ENCODE data around the gene NDFIP1. TPM values are rescaled to one million over a fixed set of nuclear protein-coding genes. Genes with fewer than 3 reads are reported as not detected.

Gene NDFIP1
- total and polyA plus RNA-seq, 10 of the 15 experiments (the other 5 are each of a cell fraction or from before 2014, with no cell fraction given): 0.08 to 2.7 (median 0.92) TPM

DNA sequence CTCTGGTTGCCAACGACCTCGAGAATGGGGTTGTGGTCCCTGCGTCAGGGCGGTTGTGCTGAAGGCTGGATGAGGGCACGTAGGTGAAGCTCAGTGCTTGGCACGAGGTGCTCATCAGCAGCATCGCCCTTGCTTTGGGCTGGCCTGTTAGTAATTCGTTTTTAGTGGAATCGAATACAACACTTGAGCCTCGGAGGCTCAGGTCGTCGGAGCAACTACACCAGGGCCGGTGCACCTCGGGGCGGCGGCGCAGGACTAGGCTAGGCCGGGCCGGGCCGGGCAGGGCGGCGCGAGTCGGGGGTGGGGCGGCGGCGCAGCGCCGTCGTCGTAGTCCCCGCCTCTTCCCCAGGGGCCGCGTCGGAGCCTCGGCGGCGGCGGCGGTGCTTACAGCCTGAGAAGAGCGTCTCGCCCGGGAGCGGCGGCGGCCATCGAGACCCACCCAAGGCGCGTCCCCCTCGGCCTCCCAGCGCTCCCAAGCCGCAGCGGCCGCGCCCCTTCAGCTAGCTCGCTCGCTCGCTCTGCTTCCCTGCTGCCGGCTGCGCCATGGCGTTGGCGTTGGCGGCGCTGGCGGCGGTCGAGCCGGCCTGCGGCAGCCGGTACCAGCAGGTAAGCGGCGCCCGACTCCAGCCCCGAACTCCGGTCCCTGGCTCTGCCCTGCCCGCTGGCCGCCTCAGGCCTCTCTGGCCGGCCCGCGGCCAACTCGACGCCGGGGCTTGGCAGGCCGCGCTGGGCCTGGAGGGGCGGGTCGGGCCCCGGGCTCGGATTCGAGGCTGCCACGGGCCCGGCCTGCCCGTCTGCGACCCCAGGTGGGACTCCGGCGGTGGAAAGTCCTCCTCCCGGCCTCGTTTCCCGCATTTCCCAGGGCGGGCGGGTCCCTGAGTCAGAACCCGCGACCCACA lies at the start of gene NDFIP1 (continued):
- TF ChIP-seq, protein P1, sequence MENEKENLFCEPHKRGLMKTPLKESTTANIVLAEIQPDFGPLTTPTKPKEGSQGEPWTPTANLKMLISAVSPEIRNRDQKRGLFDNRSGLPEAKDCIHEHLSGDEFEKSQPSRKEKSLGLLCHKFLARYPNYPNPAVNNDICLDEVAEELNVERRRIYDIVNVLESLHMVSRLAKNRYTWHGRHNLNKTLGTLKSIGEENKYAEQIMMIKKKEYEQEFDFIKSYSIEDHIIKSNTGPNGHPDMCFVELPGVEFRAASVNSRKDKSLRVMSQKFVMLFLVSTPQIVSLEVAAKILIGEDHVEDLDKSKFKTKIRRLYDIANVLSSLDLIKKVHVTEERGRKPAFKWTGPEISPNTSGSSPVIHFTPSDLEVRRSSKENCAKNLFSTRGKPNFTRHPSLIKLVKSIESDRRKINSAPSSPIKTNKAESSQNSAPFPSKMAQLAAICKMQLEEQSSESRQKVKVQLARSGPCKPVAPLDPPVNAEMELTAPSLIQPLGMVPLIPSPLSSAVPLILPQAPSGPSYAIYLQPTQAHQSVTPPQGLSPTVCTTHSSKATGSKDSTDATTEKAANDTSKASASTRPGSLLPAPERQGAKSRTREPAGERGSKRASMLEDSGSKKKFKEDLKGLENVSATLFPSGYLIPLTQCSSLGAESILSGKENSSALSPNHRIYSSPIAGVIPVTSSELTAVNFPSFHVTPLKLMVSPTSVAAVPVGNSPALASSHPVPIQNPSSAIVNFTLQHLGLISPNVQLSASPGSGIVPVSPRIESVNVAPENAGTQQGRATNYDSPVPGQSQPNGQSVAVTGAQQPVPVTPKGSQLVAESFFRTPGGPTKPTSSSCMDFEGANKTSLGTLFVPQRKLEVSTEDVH (IDR thresholded peaks at IDR 0.05; ENCODE audit: low read depth, partially characterized antibody): no peak
- no peak for TF ChIP-seq CUX1 (IDR thresholded peaks at IDR 0.05; ENCODE audit: insufficient replicate concordance, low read depth, low read length)
- TF ChIP-seq KDM1A (IDR thresholded peaks at IDR 0.05; ENCODE audit: borderline replicate concordance): no peak
- peak; percentile 85 for TF ChIP-seq POLR2A (IDR thresholded peaks at IDR 0.05; ENCODE audit: low read depth, low read length)
- peak; percentile 77 for TF ChIP-seq LARP7 (IDR thresholded peaks at IDR 0.05)
- no peak for TF ChIP-seq YBX1 (IDR thresholded peaks at IDR 0.05)
- TF ChIP-seq KAT2A (conservative IDR thresholded peaks at IDR 0.05; ENCODE audit: control insufficient read depth, low read depth, low read length): no peak
- TF ChIP-seq EP300 (IDR thresholded peaks at IDR 0.05; ENCODE audit: borderline replicate concordance in 1 of 2, control insufficient read depth in 1 of 2, low read depth in 2 of 2, low read length in 2 of 2): no peak
- no peak for TF ChIP-seq SMAD5 (IDR thresholded peaks at IDR 0.05; ENCODE audit: low read depth)
- no peak for TF ChIP-seq CBFB (IDR thresholded peaks at IDR 0.05; ENCODE audit: low read depth)
- no peak for TF ChIP-seq GABPA (IDR thresholded peaks at IDR 0.05; ENCODE audit: low read depth)
- no peak for TF ChIP-seq SREBF1 (IDR thresholded peaks at IDR 0.05; ENCODE audit: low read length)
- TF ChIP-seq, protein P2, sequence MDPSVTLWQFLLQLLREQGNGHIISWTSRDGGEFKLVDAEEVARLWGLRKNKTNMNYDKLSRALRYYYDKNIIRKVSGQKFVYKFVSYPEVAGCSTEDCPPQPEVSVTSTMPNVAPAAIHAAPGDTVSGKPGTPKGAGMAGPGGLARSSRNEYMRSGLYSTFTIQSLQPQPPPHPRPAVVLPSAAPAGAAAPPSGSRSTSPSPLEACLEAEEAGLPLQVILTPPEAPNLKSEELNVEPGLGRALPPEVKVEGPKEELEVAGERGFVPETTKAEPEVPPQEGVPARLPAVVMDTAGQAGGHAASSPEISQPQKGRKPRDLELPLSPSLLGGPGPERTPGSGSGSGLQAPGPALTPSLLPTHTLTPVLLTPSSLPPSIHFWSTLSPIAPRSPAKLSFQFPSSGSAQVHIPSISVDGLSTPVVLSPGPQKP (IDR thresholded peaks at IDR 0.05; ENCODE audit: low read depth, low read length): no peak
- TF ChIP-seq SREBF2 (IDR thresholded peaks at IDR 0.05; ENCODE audit: low read length): no peak
- TF ChIP-seq RCOR1 (conservative IDR thresholded peaks at IDR 0.05; ENCODE audit: low read depth, low read length): no peak
- TF ChIP-seq GATAD2B (conservative IDR thresholded peaks at IDR 0.05; ENCODE audit: low read depth): peak; percentile 75; the same call in 1 of the 2 replicates
- no peak for TF ChIP-seq STAT3 (IDR thresholded peaks at IDR 0.05; ENCODE audit: low read depth, low read length)
- TF ChIP-seq RBBP5 (conservative IDR thresholded peaks at IDR 0.05): no peak
- no peak for TF ChIP-seq ZBED1 (IDR thresholded peaks at IDR 0.05; ENCODE audit: borderline replicate concordance)
- TF ChIP-seq SP1 (IDR thresholded peaks at IDR 0.05; ENCODE audit: low read depth, low read length): no peak
- TF ChIP-seq IRF3 (IDR thresholded peaks at IDR 0.05): no peak
- TF ChIP-seq HDGF (IDR thresholded peaks at IDR 0.05): no peak

All from GM12878 (cell line).